OCI-M2 (cell line): Measurements from ENCODE around the gene C2orf92.

Experiments
- DNase-seq: peaks from one replicate; lab custom pipeline; 2025; ENCODE audit not compliant: unreplicated experiment; lab: John Stamatoyannopoulos, UW

C2orf92 gene

GRCh38 chr2:97741251-97741650 lies 71.7 kb downstream of the C2orf92 start:
- no peak for DNase-seq

- no peak for DNase-seq
Measured at GRCh38 chr2:97741686-97742085, 72.2 kb downstream of the C2orf92 start.

GRCh38 chr2:97742381-97742847 lies 72.9 kb downstream of the C2orf92 start:
- DNase-seq = no peak

- DNase-seq = no peak
Measured at GRCh38 chr2:97743913-97744312, 74.4 kb downstream of the C2orf92 start.

GRCh38 chr2:97745474-97746174 lies 76.1 kb downstream of the C2orf92 start:
- DNase-seq = no peak

GRCh38 chr2:97747285-97747684 lies 77.8 kb downstream of the C2orf92 start:
- no peak for DNase-seq

- DNase-seq = no peak
Measured at GRCh38 chr2:97747716-97748115, 78.2 kb downstream of the C2orf92 start.

- no peak for DNase-seq
Measured at GRCh38 chr2:97749581-97749980, 80.1 kb downstream of the C2orf92 start.

GRCh38 chr2:97750017-97750416 lies 80.5 kb downstream of the C2orf92 start:
- no peak for DNase-seq

- no peak for DNase-seq
Measured at GRCh38 chr2:97751752-97752151, 82.2 kb downstream of the C2orf92 start.
